K562 (cell line): ENCODE measurements around the gene IFT122. TPM values are rescaled to one million over a fixed set of nuclear protein-coding genes. Genes with fewer than 3 reads are reported as not detected.

Experiments
- ASH1L ChIP-seq: fragments of 450-650 bp; IDR thresholded peaks from 2 replicates; pipeline ENCODE4 v1.6.1; 2018; ENCODE audit warnings: borderline replicate concordance, mild to moderate bottlenecking, low read depth; ENCODE audit not compliant: partially characterized antibody
- CHD7 ChIP-seq: fragments of 200-600 bp; sonication (generic); IDR thresholded peaks from one replicate; pipeline ENCODE4 v1.6.1; 2012; ENCODE audit warnings: mild to moderate bottlenecking, low read depth, low read length, inconsistent platforms
- CREM ChIP-seq: IDR thresholded peaks from 2 replicates; pipeline ENCODE4 v1.6.1; 2014; ENCODE audit warnings: antibody characterized with exemption, low read depth
- ESRRB ChIP-seq: fragments of 250-450 bp; sonication (Bioruptor Pico); IDR thresholded peaks from 2 replicates; pipeline ENCODE4 v1.5.0; 2020; ENCODE audit warnings: mild to moderate bottlenecking, moderate library complexity, borderline replicate concordance
- ETV1 ChIP-seq: fragments of 450-650 bp; conservative IDR thresholded peaks from 2 replicates; pipeline ENCODE4 v1.6.1; 2016; ENCODE audit warnings: missing genetic modification characterization, control low read depth, low read depth, missing compliant biosample characterization
- GTF2A2 ChIP-seq: IDR thresholded peaks from 2 replicates; pipeline ENCODE4 v1.6.1; 2016; ENCODE audit warnings: mild to moderate bottlenecking, missing genetic modification characterization, missing compliant biosample characterization
- LEF1 ChIP-seq: fragments of 450-650 bp; IDR thresholded peaks from 2 replicates; pipeline ENCODE4 v1.6.1; 2016; ENCODE audit warnings: mild to moderate bottlenecking
- MCM3 ChIP-seq: fragments of 450-650 bp; IDR thresholded peaks from 2 replicates; pipeline ENCODE4 v1.6.1; 2016
- MED1 ChIP-seq: sonication (generic); formaldehyde crosslinking; IDR thresholded peaks from 2 replicates; pipeline ENCODE4 v1.8.1; 2023; ENCODE audit warnings: missing genetic modification reagents, borderline replicate concordance
- MEF2D ChIP-seq: conservative IDR thresholded peaks from 2 replicates; pipeline ENCODE4 v1.6.1; 2016; ENCODE audit warnings: low read depth, missing genetic modification characterization, missing compliant biosample characterization
- MNT ChIP-seq, 2 experiments: fragments of 450-650 bp; conservative IDR thresholded peaks; 2 replicates each; pipeline ENCODE4 v1.6.1; 2017; ENCODE audit warnings: mild to moderate bottlenecking in 2 of 2, moderate library complexity in 2 of 2
- ZBTB9 ChIP-seq: fragments of 450-650 bp; formaldehyde crosslinking; IDR thresholded peaks from 2 replicates; pipeline ENCODE4 v1.4.0; 2020; ENCODE audit warnings: mild to moderate bottlenecking, moderate library complexity
- ZNF224 ChIP-seq: sonication (generic); formaldehyde crosslinking; IDR thresholded peaks from 2 replicates; pipeline ENCODE4 v1.8.0; 2022; ENCODE audit warnings: mild to moderate bottlenecking, missing genetic modification reagents
- ZNF445 ChIP-seq: fragments of 250-450 bp; sonication (Bioruptor Pico); IDR thresholded peaks from 2 replicates; pipeline ENCODE4 v1.4.0; 2020; ENCODE audit warnings: low read depth, mild to moderate bottlenecking, moderate library complexity
- polyA plus RNA-seq, 8 experiments: library from polyadenylated mRNA; depleted of rRNA in 4 of 8; stranded (reverse) in 5 of 8; unstranded in 3 of 8; fragments of >200 nt; fragmentation: Nextera tagmentation in 2 of 8; fragmentation: Illumina TruSeq in 1 of 8; extraction: Ambion mirVana in 2 of 8; extraction: Trizol in 1 of 8; gene quantifications; 2 replicates each; pipeline versions ENCODE4 v1.2.1 to v1.2.3, GENCODE V29; 2011 to 2014; ENCODE audit warnings: inconsistent platforms in 1 of 8, missing spikeins in 1 of 8
- total RNA-seq, 7 experiments: library from RNA; depleted of rRNA in 6 of 7; stranded (reverse); fragments of >200 nt in 6 of 7; fragmentation: Illumina TruSeq in 2 of 7; extraction: Trizol in 2 of 7; gene quantifications; 2 replicates each; pipeline versions ENCODE4 v1.2.1 to v1.2.3, GENCODE V29; 2011 to 2021; ENCODE audit warnings: low replicate concordance in 1 of 7

Gene IFT122
- total and polyA plus RNA-seq, 9 of the 15 experiments (the other 6 are each of a cell fraction or from before 2014, with no cell fraction given), result 2.4 to 11.5 (median 7.7) TPM

GRCh38 chr3:129399145-129399894 lies 40.7 kb upstream of the IFT122 start (continued):
- TF ChIP-seq ASH1L (peak; percentile 91), ESRRB (CRISPR knock-in tag) (no peak), ZBTB9 (CRISPR knock-in tag) (no peak), MEF2D (no peak), CREM (peak; percentile 74), GTF2A2 (tag) (no peak), MNT (conservative IDR thresholded peaks at IDR 0.05) (peak; percentile 65 to 79), ZNF224 (CRISPR knock-in tag) (no peak), MED1 (CRISPR knock-in tag) (no peak), ETV1 (tag) (peak; percentile 95), LEF1 (peak; percentile 51; the same call in 1 of the 2 replicates), CHD7 (no peak), MCM3 (no peak), ZNF445 (CRISPR knock-in tag) (no peak)
